ENCODE data around the gene TYW5. TPM values are rescaled to one million over a fixed set of nuclear protein-coding genes. Genes with fewer than 3 reads are reported as not detected.

The TYW5 gene
- total RNA-seq, 2 donors from 2014 or later, result 16.0 to 16.3 TPM

GRCh38 chr2:199973703-199974102 lies 18.4 kb upstream of the TYW5 start:
- Mint-ChIP-seq H3K27me3 (ENCODE audit: insufficient read depth) (no peaks in the 10 kb centered on the region), H3K4me3 (no peak overlapping the region), H3K36me3 (ENCODE audit: low read depth) (no peaks in the 10 kb centered on the region), H3K9me3 (no peaks in the 10 kb centered on the region), H3K27ac (no peak overlapping the region), H3K4me1 (peaks cover 4% of the 10 kb centered on the region)
- TF ChIP-seq CTCF (conservative IDR thresholded peaks at IDR 0.05), result peak; percentile 80
- Histone ChIP-seq H3K4me1 (ENCODE audit: control insufficient read depth, insufficient read depth, low read length) (no peaks in the 10 kb centered on the region), H3K9me3 (ENCODE audit: control insufficient read depth, low read length) (no peaks in the 10 kb centered on the region), H3K4me3 (ENCODE audit: low read length) (no peak overlapping the region), H3K36me3 (ENCODE audit: control insufficient read depth, insufficient read depth, low read length) (peaks cover 5% of the 10 kb centered on the region), H3K9ac (ENCODE audit: extremely low read depth, low read length, poor library complexity, severe bottlenecking) (no peak overlapping the region), H3K27me3 (ENCODE audit: control insufficient read depth, insufficient read depth, low read length, poor library complexity, severe bottlenecking) (no peaks in the 10 kb centered on the region), H3K27ac (ENCODE audit: low read depth, low read length) (no peak overlapping the region)
- no peak for DNase-seq
- WGBS, 2 experiments (ENCODE audit: insufficient coverage in 1 of 2, insufficient read length in 1 of 2), result 31 to 41% methylated on average over 2 of the region's 2 CpGs

- Histone ChIP-seq H3K36me3 (ENCODE audit: control insufficient read depth, insufficient read depth, low read length) (peaks cover 12% of the 10 kb centered on the region), H3K27ac (ENCODE audit: low read depth, low read length) (no peak overlapping the region), H3K4me3 (ENCODE audit: low read length) (no peak overlapping the region), H3K9me3 (ENCODE audit: control insufficient read depth, low read length) (no peaks in the 10 kb centered on the region), H3K9ac (ENCODE audit: extremely low read depth, low read length, poor library complexity, severe bottlenecking) (no peak overlapping the region), H3K27me3 (ENCODE audit: control insufficient read depth, insufficient read depth, low read length, poor library complexity, severe bottlenecking) (no peaks in the 10 kb centered on the region), H3K4me1 (ENCODE audit: control insufficient read depth, insufficient read depth, low read length) (no peaks in the 10 kb centered on the region)
- Mint-ChIP-seq H3K36me3 (ENCODE audit: low read depth) (peaks cover 2% of the 10 kb centered on the region), H3K4me1 (no peaks in the 10 kb centered on the region), H3K27ac (no peak overlapping the region), H3K4me3 (no peak overlapping the region), H3K27me3 (ENCODE audit: insufficient read depth) (no peaks in the 10 kb centered on the region), H3K9me3 (no peaks in the 10 kb centered on the region)
- 83 to 95% methylated on average over 4 to 6 of the region's 6 CpGs for WGBS, 2 experiments (ENCODE audit: insufficient coverage in 1 of 2, insufficient read length in 1 of 2)
- no peak for DNase-seq
- TF ChIP-seq CTCF (conservative IDR thresholded peaks at IDR 0.05), result no peak
Observed at GRCh38 chr2:199972088-199972626, 16.9 kb upstream of the TYW5 start.

GRCh38 chr2:199968126-199968525 lies 12.8 kb upstream of the TYW5 start:
- Mint-ChIP-seq H3K4me3 (no peak overlapping the region), H3K27ac (no peak overlapping the region), H3K36me3 (ENCODE audit: low read depth) (peaks cover 19% of the 10 kb centered on the region), H3K9me3 (no peaks in the 10 kb centered on the region), H3K4me1 (no peaks in the 10 kb centered on the region), H3K27me3 (ENCODE audit: insufficient read depth) (no peaks in the 10 kb centered on the region)
- no peak for TF ChIP-seq CTCF (conservative IDR thresholded peaks at IDR 0.05)
- no peak overlapping the region for H3K4me3 ChIP-seq (ENCODE audit: low read length)
- H3K9me3 ChIP-seq (ENCODE audit: control insufficient read depth, low read length), result no peaks in the 10 kb centered on the region
- 97 to 100% methylated on average over 1 of the region's 1 CpG for WGBS, 2 experiments (ENCODE audit: insufficient coverage in 1 of 2, insufficient read length in 1 of 2)
- H3K9ac ChIP-seq (ENCODE audit: extremely low read depth, low read length, poor library complexity, severe bottlenecking), result no peak overlapping the region
- H3K4me1 ChIP-seq (ENCODE audit: control insufficient read depth, insufficient read depth, low read length), result no peaks in the 10 kb centered on the region
- H3K36me3 ChIP-seq (ENCODE audit: control insufficient read depth, insufficient read depth, low read length), result peaks cover 39% of the 10 kb centered on the region
- H3K27ac ChIP-seq (ENCODE audit: low read depth, low read length), result no peak overlapping the region
- H3K27me3 ChIP-seq (ENCODE audit: control insufficient read depth, insufficient read depth, low read length, poor library complexity, severe bottlenecking), result no peaks in the 10 kb centered on the region
- no peak for DNase-seq
